Measurements from ENCODE around the gene SLC30A2.

GRCh38 chr1:25993197-25993951 lies 52.5 kb downstream of the SLC30A2 start:
- TF ChIP-seq POLR2A (IDR thresholded peaks at IDR 0.05) (no peak), CTCF (IDR thresholded peaks at IDR 0.05) (no peak), POLR2AphosphoS5 (IDR thresholded peaks at IDR 0.05) (no peak)

All from transverse colon (tissue), 4 donors.